Pancreas (tissue), 10 donors: ENCODE data around the gene MKLN1. TPM values are rescaled to one million over a fixed set of nuclear protein-coding genes. Genes with fewer than 3 reads are reported as not detected.

Experiments
- ATAC-seq, 4 donors: fragments of 200-7000 bp; cut with Tn5 transposase; one replicate each; pipeline versions ENCODE4 v1.8.0 to v1.9.1; 2020; ENCODE audit warnings: mild to moderate bottlenecking in 4 of 4, moderate library complexity in 4 of 4
- DNase-seq, 6 donors: peaks; one replicate each; pipeline ENCODE4 v3.0.0-alpha.2; 2020
- FAIRE-seq: peaks from 2 replicates; lab custom pipeline; 2012; peaks lifted over from hg19 to GRCh38; lab: Jason Lieb, UNC
- H3K27ac ChIP-seq, 4 donors: fragments of 200-600 bp; sonication (generic); 1 replicate in 3 of 4; 2 replicates in 1 of 4; pipeline versions ENCODE4 v1.5.0 to v1.8.0; 2020
- H3K27me3 ChIP-seq, 4 donors: fragments of 200-600 bp; one replicate each; pipeline ENCODE4 v1.8.0; 2021
- H3K36me3 ChIP-seq, 3 donors: fragments of 200-600 bp; sonication (generic) in 1 of 3; one replicate each; pipeline versions ENCODE4 v1.5.0 to v1.8.0; 2020 to 2021
- H3K4me1 ChIP-seq, 3 donors: fragments of 200-600 bp; one replicate each; pipeline ENCODE4 v1.8.0; 2021
- H3K4me3 ChIP-seq, 4 donors: fragments of 200-600 bp; sonication (generic) in 2 of 4; one replicate each; pipeline versions ENCODE4 v1.5.0 to v1.8.0; 2020 to 2021
- H3K9me3 ChIP-seq, 4 donors: fragments of 200-600 bp; one replicate each; pipeline ENCODE4 v1.8.0; 2021
- WGBS, 2 donors: extraction: QIAGEN DNeasy Blood & Tissue Kit; methylation state at CpG; one replicate each; pipeline ENCODE4 v1.1.7; 2013; 5-methylcytosine and 5-hydroxymethylcytosine counted together
- intact Hi-C, 3 donors: fragments of 100-400 bp; cut with DNase I; formaldehyde crosslinking; loops; one replicate each; pipeline versions ENCODE4 v1.11.1 to v1.14.2; 2022
- polyA plus RNA-seq, 2 donors: library from polyadenylated mRNA; stranded (reverse); fragments of 200-250 nt; gene quantifications; one replicate each; pipeline ENCODE4 v1.2.3, GENCODE V29; 2013
- total RNA-seq, 6 donors: library from RNA; stranded (reverse); fragmentation: NEBNext Ultra II Directional in 4 of 6; extraction: Animal tissue kit (Norgen Biotek cat#: 25700) in 4 of 6; gene quantifications; one replicate each; pipeline versions ENCODE4 v1.2.1 to v1.2.4, GENCODE V29; 2021 to 2023
- TF ChIP-seq, protein P1 (sequence below), 4 donors: fragments of 200-600 bp; sonication (generic) in 3 of 4; IDR thresholded peaks; one replicate each; pipeline versions ENCODE4 v1.5.0 to v1.8.0; 2021; ENCODE audit warnings: antibody characterized with exemption in 4 of 4
- donor health status: healthy with polysubstance abuse.
- donor health status: DM: no; HTN: no; CAD: no; lungs with moderate emphysema.
- donor health status: DM: no; HTN: no; CAD: no.
- donor health status: control.
- donor health status: control.
- donor health status: Bipolar disorder and iron deficiency.
- donor health status: DM: yes; HTN: yes; CAD: no.
- donor health status: DM: no; HTN: no; CAD: no.
- donor health status: DM: no; HTN: no; CAD: no.
- donor health status: DM: yes; HTN: yes; CAD: no.

MKLN1 gene
- total and polyA plus RNA-seq, 8 donors: 7.0 to 30.2 (median 21.6) TPM

- FAIRE-seq: no peak
- Histone ChIP-seq H3K36me3 (no peaks in the 10 kb centered on the region), H3K4me3 (no peak overlapping the region), H3K27me3 (no peaks in the 10 kb centered on the region), H3K27ac (peak overlapping the region; percentile 60 to 78 (median 72)), H3K4me1 (peaks cover 49 to 74% (median 62%) of the 10 kb centered on the region in 3 donors), H3K9me3 (no peaks in the 10 kb centered on the region)
- intact Hi-C loops: no loop called here
- TF ChIP-seq, protein P1, sequence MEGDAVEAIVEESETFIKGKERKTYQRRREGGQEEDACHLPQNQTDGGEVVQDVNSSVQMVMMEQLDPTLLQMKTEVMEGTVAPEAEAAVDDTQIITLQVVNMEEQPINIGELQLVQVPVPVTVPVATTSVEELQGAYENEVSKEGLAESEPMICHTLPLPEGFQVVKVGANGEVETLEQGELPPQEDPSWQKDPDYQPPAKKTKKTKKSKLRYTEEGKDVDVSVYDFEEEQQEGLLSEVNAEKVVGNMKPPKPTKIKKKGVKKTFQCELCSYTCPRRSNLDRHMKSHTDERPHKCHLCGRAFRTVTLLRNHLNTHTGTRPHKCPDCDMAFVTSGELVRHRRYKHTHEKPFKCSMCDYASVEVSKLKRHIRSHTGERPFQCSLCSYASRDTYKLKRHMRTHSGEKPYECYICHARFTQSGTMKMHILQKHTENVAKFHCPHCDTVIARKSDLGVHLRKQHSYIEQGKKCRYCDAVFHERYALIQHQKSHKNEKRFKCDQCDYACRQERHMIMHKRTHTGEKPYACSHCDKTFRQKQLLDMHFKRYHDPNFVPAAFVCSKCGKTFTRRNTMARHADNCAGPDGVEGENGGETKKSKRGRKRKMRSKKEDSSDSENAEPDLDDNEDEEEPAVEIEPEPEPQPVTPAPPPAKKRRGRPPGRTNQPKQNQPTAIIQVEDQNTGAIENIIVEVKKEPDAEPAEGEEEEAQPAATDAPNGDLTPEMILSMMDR (IDR thresholded peaks at IDR 0.05): no peak
- WGBS, 2 donors: 36 to 43% methylated on average over 7 of the region's 7 CpGs
- peak in 3 of 6 donors; percentile 56 to 65 (median 63) for DNase-seq
- peak in 2 of 4 donors; percentile 15 to 16 for ATAC-seq
These were observed 211.1 kb downstream of the MKLN1 start for GRCh38 chr7:131538813-131539179.

DNA sequence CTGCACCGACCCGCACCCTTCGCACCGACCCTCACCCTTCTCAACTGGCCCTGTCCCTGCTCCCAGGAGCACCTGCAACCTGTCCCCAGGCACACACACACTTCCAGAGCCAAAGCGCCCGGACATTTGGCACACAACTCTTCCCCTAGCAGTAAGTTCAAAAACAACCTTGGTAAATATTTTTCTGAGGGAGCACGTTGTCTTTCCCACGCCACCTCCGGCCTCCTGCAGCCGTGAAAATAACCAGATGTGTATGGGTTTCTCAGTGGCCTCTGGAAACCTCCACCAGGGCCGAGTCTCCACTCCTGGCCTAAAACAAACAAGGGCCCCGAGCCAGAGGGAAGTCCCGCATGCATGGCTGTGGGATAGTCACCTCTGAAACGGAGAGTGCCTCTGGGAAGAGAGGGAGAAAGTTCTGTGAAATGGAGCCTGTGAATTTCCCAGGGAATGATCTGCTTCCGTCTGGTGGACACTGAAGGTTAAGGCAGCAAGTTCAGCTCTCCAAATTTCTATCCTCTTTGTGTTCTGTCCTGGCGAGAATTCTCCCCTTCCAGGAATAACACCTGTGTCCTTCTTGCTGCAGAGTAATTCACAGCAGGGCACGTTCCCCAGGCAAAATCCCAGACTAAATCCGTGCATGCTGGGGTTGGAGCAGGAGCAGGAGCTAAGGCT is 213.0 kb downstream of the MKLN1 start:
- no peaks in the 10 kb centered on the region for H3K9me3 ChIP-seq
- intact Hi-C loops: no loop called here
- H3K27ac ChIP-seq: peak overlapping the region; percentile 60 to 78 (median 72)
- H3K4me1 ChIP-seq: peaks cover 48 to 71% (median 57%) of the 10 kb centered on the region in 3 donors
- no peak for FAIRE-seq
- H3K4me3 ChIP-seq: no peak overlapping the region
- H3K36me3 ChIP-seq: no peaks in the 10 kb centered on the region
- peak; percentile 74 to 81 (median 79) for ATAC-seq
- TF ChIP-seq, protein P1 (IDR thresholded peaks at IDR 0.05): peak in 2 of 4 donors; percentile 11 to 37
- H3K27me3 ChIP-seq: no peaks in the 10 kb centered on the region
- 9 to 14% methylated on average over 18 of the region's 18 CpGs for WGBS, 2 donors
- peak; percentile 76 to 93 (median 91) for DNase-seq

DNA sequence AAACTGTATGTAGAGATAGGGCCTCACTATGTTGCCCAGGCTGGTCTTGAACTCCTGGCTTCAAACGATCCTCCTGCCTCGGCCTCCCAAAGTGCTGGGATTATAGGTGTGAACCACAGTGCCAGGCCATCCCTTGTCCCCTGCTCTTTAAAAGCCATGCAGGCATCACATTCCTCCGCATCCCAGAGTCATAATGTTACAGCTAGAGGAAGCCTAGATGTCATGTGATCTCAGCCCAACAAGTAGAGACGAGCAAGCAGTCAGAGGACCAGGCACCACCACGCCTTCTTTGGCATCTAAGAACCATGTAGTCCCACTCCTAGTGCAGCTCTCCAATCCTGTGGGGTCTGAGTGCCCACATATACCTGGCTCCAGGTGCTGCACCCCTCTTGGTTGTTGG is 215.6 kb downstream of the MKLN1 start:
- intact Hi-C loops: no loop called here
- Histone ChIP-seq H3K27me3 (no peaks in the 10 kb centered on the region), H3K9me3 (no peaks in the 10 kb centered on the region), H3K4me1 (peaks cover 34 to 55% (median 44%) of the 10 kb centered on the region in 3 donors), H3K4me3 (no peak overlapping the region), H3K27ac (peak overlapping the region in 2 of 4 donors; percentile 30 to 78), H3K36me3 (no peaks in the 10 kb centered on the region)
- DNase-seq (no peak), ATAC-seq (no peak), FAIRE-seq (no peak)
- 83 to 87% methylated on average over 5 of the region's 5 CpGs for WGBS, 2 donors
- TF ChIP-seq, protein P1 (IDR thresholded peaks at IDR 0.05): no peak

DNA sequence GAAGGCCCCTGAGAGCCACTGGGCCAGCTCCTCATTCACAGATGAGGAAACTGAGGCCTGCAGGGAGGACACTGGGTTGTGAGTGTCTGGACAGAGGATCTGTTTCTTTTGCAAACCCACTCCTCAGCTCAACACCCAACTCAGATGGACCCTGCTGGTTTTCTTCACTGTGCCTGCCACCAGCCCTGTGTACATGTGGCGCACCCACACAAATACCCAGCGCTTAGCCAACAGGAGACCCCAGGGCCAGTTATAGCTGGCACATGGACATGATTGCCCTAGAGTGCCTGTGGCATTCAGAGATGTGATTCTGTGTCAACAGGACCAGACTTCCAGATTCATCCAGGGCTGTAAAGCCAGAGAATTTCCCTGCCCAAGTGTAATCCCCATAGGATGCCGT is 216.3 kb downstream of the MKLN1 start:
- Histone ChIP-seq H3K27ac (peak overlapping the region in 2 of 4 donors; percentile 11 to 30), H3K4me1 (peaks cover 27 to 48% (median 37%) of the 10 kb centered on the region in 3 donors), H3K9me3 (no peaks in the 10 kb centered on the region), H3K36me3 (no peaks in the 10 kb centered on the region), H3K27me3 (no peaks in the 10 kb centered on the region), H3K4me3 (no peak overlapping the region)
- TF ChIP-seq, protein P1 (IDR thresholded peaks at IDR 0.05): no peak
- no peak for ATAC-seq
- WGBS, 2 donors: 96 to 100% methylated on average over 3 of the region's 3 CpGs
- FAIRE-seq: no peak
- intact Hi-C loops: no loop called here
- DNase-seq: no peak
